NCI-H2081 treated with DMSO at 0.1 percent for 48 hours (cell line): ENCODE data around the gene RFTN1.

Experiments
- DNase-seq: peaks from one replicate; lab custom pipeline; 2025; lab: John Stamatoyannopoulos, UW

The RFTN1 gene

GRCh38 chr3:16528106-16528505 is 14.6 kb upstream of the RFTN1 start:
- DNase-seq = no peak

- no peak for DNase-seq
These were observed 10.7 kb upstream of the RFTN1 start for GRCh38 chr3:16524196-16524595.

- no peak for DNase-seq
These were observed 10.3 kb upstream of the RFTN1 start for GRCh38 chr3:16523778-16524177.

- no peak for DNase-seq
These were observed 9.3 kb upstream of the RFTN1 start for GRCh38 chr3:16522834-16523233.

GRCh38 chr3:16520970-16521881 is 7.7 kb upstream of the RFTN1 start:
- no peak for DNase-seq

DNA sequence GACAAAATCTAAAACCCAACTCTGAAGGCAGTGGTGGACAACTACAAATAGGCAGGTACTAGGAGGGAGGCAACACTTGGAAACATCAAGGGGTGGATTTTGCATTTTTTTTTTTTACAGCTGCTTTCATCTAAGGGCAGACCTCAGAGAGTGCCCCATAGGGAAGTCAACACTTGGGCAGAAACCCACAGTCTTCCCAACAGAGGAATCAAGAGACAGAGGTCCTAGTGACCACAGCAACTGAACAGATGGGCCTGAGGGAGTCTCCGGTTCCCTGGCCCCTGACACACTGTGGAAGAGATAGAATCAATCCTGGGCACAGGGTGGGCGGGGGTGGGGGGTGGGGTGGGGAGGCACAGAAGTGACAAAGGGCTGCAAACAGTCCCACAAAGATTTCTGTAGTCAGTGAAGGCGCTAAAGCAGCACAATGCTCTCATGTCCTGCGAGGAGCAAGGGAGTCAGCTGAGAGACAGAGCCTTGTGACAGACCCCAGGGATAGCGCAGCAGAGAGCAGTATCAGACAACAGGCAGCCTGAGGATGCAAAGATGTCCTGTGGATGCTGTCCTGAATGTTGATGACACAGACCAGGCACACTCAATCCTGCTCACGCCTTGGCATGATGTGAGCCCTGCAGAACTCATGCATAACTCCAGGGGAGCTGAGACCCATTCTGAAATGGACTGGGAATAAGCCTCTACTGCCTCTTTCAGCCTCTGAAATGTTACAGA is 6.9 kb upstream of the RFTN1 start:
- no peak for DNase-seq

DNA sequence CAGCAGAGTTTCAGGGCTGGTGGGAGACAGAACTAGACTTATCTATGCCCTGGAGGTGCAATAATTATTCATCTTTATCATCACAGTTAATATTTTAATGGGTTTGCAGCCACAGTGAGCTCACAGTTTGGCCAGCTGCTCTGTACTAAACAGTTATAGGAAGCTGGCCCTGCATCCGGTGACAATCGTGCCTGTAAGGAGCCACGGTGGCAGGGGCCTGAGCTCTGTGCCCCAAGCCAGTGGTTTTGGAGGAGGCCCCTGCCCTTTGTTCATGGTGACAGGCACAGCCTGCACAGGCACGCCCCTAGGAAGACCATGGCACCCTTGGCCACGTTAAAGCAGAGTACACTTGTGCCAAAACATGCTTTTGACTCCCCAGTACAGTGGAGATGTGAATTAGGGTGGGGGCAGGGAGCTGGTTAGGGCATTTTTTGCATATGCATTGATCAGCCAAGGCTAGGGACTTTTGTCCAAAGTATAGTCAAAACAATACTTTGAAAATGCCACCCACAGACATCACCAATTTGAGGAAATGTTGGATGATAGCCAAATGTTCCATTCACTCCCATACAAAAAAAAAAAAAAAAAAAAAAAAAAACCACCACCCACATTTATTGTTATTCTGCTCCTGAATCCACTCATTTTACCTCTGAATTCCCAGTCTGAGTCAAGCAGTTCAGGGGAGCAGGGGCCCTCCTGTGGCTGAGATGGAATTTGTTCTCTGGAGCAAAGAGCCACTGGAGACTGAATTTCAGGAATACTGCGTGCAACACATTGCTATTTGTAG is 3.4 kb upstream of the RFTN1 start:
- DNase-seq = peak; percentile 55

DNA sequence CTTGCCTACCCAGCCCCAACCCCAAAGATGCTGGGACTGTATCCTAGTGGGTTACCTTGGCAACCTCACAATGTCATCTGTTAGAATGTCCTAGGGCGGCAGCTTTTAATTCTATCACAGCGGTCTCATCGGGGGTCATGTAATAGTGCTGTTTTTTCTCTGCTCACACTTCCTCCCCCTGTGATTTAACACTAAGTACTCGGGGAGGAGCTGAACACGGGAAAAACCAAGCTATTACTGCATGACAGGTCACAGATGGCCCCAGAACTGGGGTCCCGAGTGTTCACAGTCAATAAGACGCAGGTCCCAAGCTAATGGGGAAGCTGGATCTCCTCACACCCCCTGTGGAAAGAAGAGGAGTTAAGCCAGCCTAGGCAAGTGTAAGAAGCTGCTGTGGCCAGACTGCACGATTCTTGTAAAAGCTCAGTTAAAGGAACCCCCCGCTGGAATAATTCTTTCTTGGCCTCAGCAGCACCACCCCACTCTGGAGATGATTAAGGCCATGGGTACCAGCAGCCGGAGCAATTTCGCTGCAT is 2.5 kb upstream of the RFTN1 start:
- DNase-seq = no peak

- DNase-seq = no peak
These were observed 1.4 kb upstream of the RFTN1 start for GRCh38 chr3:16514755-16515353.

DNA sequence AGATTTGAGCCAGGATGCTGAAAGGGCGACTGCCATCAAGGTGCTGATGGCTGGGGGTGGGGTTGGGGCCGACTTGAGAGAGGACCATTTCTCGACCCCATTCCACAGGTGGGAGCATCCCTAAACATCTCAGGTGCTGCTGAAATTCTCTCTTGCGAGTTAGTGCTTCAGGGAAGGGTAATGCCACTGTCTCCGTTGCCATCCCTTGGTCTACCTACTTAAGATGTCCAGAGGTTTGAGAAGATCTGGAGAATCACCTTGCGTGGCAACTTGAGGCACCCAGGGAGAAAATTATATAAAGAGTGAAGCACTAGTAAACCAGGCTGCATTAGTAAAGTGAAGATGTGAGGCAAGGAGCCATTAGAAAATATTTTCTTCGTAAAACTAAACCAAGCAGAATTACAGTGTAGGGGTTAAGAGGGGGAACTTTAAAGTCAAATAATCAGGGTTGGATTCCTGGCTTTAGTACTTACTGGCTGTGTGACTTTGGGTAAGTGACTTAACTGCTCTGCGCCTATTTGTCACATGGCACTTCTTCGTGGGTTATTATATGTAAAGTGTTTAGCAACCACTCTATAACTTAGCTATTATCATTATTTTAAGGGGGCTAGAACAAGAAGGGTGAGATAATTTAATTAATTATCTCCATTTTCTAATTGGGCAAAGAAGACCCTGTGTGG is 662 bp upstream of the RFTN1 start:
- DNase-seq = no peak

DNA sequence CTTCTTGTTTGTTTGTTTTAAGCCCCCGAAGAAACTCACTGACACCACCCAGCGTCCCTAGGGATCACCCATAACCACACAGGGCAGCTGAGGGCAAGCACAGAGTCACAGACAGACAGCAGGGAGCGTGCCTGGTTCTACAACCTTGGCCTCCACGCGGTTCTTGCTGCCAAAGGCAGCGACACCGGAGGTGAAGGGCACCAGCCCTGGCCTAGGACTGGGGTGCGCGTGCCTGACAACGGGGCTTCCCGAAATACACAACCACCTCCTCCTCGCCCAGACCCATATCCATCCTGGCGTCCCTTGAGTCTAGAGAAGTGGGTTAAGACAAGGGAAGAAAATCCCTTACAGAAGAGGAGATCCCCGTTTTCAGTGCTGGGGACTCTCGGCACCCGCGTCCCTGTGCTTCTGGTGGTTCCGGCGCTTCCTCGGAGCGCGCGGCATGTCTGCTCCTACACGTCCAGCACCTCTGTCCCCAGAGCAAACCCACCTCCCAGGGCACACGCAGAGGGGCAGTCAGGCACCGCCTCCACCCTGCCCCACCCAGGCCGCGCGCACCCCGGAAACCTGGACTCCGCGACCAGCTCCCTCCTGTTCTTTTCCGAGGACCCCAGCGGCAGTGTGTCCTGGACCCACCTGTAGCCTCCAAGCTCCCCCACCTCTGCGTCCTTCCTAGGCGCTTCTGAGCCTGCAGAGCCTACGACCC is 911 bp downstream of the RFTN1 start:
- DNase-seq = no peak

GRCh38 chr3:16511681-16512434 is 1.6 kb downstream of the RFTN1 start:
- no peak for DNase-seq

DNA sequence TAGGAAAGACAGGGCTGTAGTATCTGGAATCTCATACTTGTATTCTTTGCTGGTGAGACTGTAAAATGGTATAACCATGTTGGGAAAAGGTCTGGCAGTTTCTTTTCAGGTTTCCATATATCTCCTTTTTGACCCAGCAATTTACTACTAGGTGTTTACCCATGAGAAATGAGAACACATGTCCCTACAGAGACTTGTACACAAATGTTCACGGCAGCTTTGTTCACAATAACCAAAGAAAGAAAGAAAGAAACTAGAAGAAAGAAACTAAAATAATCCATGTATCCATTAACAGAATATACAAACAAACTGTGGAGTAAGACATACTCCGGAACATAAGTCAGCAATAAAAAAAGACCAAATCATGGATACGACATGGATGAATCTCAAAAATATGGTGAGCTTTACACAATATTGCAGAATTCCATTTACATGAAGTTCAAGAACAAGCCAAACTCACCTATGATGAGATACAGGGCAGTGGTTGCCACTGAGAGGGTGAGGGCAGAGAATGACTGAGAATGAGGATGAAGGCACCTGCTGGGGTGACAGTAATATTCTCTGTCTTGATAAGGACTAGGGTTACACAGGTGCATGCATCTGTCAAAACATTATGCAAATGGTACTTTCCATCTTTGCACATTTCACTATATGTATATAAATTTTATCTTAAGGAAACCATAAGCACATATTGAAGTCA is 2.7 kb downstream of the RFTN1 start:
- DNase-seq = no peak

DNA sequence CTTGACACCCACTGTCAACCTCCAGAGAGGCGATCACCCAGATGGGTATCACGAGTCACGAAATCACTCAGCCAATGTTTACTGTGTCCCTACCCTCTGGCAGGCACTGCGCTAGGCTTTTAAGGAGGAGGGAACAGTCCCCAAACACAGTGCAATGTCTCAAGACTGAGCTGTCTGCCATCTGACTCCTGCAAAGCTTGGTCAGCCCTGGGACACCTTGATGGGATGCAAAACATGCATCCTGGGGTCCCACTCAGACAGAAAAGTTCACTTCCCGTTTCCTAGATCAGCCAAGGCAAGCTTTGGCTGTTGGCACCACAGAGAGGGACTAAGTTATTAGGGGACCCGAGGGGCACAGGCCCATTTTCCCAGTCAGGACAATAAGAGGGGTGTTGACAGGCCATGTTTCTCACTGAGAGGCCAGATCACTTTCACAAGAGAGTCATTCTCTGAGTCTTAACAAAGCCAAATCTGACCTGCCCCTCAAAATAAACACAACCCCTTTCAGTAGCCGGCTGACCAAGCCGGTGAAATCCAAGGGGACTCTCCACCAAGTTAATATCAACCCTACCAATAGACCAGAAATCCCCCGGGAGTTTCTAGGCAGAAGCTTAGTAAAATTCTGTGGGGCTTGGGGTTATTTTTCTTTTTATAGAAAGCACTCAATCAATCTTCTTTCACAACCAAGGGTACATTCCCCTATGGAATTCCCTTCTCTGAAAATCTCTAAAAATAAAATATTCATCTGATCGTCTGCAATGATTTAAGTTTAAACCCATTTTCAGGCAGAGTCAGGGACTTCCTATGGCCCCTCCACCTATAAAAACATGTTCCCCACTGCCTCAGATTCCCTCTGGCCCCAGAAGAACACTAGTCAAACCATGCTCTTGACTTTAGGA is 3.5 kb downstream of the RFTN1 start:
- DNase-seq = no peak

DNA sequence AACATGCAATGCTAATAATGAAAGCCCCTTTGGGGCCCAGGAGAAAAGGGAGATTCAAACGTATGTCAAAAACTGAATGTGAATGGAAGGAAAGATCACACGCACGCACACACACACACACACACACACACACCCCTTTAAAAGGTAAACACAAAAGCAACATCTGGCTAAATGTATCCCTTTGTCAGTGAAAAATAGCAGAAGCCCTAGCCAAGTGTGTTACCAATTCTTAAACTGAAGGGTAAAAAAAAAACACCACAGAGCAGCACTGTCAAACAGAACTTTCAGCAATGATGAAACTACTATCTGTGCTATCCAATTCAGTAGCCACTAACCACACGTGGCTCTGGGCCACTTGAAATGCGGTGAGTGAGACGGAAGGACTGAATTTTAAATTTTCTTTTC is 4.9 kb downstream of the RFTN1 start:
- DNase-seq = no peak

DNA sequence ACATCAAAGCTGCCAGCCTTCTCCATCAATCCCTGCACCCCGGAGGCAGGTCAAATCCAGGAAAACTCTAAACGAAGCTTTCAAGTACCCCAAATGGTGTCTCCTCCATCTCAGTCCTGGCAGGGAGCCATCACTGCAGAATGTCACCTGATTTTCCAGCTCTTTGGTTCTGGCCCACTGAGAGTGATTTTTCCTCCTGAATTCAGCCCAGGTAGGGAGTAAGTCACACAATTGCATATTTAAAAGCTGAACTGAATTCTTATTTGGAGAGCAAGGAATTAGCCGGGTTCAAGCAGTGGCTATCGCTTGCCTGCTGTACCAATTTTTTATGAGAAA is 5.3 kb downstream of the RFTN1 start:
- no peak for DNase-seq

DNA sequence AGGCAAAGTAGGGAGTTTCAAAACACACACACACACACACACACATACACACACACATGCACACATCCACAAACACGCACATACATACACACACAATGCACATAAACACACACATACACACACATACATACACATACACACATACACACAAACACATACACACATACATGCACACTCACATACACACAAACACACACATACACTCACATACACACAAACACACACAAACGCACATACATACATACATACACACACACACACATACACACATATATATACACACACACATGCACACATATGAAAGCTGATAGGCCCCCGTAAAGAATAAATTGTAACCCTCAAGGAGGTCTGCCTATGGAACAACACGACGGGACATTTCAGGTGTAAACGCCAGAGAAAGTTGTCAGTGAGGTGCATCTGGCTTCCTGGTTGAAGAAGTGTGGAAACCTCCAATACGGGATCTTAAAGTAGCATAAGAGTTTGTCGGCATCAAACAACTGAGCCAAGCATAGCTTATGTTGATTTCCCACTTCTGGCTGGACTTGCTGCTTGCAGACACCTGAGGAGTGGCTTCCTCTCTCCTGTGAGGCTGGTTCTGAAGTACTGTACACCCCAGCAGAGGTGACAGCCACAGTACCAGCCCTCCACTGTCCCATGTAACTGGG is 5.8 kb downstream of the RFTN1 start:
- DNase-seq = no peak
